Central memory CD8-positive, alpha-beta T cell (primary cell): ENCODE results near the gene ABCB8.

Experiments
- ATAC-seq: fragments of 150-1000 bp; cut with Tn5 transposase; replicated peaks from 2 replicates; pipeline ENCODE4 v1.10.0; 2022; ENCODE audit warnings: mild to moderate bottlenecking, moderate FRiP score, moderate number of reproducible peaks; ENCODE audit not compliant: poor library complexity, severe bottlenecking; ENCODE audit errors: extremely low read depth
- DNase-seq, 2 donors: peaks; one replicate each; pipeline ENCODE4 v3.0.0; 2021; ENCODE audit warnings: low spot score in 2 of 2
- H3K27ac Mint-ChIP-seq: one replicate; pipeline ENCODE4 v1.8.0; 2022; ENCODE audit warnings: low read depth, mild to moderate bottlenecking, moderate library complexity, mixed read lengths
- H3K27me3 Mint-ChIP-seq: one replicate; pipeline ENCODE4 v1.8.0; 2022; ENCODE audit warnings: mixed read lengths
- H3K36me3 Mint-ChIP-seq: one replicate; pipeline ENCODE4 v1.8.0; 2022; ENCODE audit warnings: mild to moderate bottlenecking, moderate library complexity, mixed read lengths; ENCODE audit not compliant: insufficient read depth
- H3K4me1 Mint-ChIP-seq: one replicate; pipeline ENCODE4 v1.8.0; 2022; ENCODE audit warnings: mixed read lengths
- H3K4me3 Mint-ChIP-seq: one replicate; pipeline ENCODE4 v1.8.0; 2022; ENCODE audit warnings: mild to moderate bottlenecking, moderate library complexity, mixed read lengths
- H3K9me3 Mint-ChIP-seq: one replicate; pipeline ENCODE4 v1.8.0; 2022; ENCODE audit warnings: mixed read lengths

ABCB8 gene

DNA sequence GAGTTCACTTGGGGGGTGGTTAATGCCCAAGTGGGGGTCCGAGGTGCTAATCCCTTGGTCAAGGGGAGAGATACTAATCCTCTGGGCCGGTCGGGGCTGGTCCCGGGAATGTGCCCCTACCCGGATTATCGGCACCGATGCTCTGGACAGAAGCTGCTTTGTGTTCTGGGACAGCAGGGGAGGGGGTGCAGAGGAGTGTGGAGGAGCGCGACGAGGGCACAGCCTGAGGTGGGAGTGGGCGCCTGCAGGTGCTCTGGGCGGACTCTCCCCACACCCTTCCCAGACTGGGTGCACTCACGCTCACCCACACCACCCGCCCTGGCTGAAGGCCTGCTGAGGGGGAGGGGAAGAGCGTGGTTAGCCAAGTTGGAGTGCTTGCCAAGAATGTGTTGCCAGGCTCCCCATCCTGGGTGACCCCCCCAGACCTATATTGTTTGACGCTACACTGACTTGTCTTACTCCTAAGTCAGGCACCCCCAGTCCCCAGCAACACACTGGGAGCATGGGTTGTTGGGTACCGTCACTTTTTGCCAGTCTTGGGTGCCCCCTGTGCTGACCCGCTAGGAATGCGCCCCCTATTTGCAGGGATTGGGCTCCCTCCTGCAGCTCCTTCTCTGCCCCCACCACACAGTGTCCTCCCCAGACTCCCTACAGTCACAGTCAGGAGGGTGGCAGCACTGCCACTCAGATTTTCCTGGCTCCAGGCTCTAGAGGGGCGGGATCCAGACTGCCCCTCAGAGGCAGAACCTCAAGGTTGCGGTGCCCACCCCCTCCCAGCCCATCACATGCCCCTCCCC is 32.4 kb downstream of the ABCB8 start:
- DNase-seq (no peak), ATAC-seq (no peak)
- peaks cover 24% of the 10 kb centered on the region for H3K36me3 Mint-ChIP-seq
- peaks cover 34% of the 10 kb centered on the region for H3K4me1 Mint-ChIP-seq
- peak overlapping the region; percentile 16 for H3K27ac Mint-ChIP-seq
- no peaks in the 10 kb centered on the region for H3K27me3 Mint-ChIP-seq
- no peaks in the 10 kb centered on the region for H3K9me3 Mint-ChIP-seq
- peak overlapping the region; percentile 94 for H3K4me3 Mint-ChIP-seq

DNA sequence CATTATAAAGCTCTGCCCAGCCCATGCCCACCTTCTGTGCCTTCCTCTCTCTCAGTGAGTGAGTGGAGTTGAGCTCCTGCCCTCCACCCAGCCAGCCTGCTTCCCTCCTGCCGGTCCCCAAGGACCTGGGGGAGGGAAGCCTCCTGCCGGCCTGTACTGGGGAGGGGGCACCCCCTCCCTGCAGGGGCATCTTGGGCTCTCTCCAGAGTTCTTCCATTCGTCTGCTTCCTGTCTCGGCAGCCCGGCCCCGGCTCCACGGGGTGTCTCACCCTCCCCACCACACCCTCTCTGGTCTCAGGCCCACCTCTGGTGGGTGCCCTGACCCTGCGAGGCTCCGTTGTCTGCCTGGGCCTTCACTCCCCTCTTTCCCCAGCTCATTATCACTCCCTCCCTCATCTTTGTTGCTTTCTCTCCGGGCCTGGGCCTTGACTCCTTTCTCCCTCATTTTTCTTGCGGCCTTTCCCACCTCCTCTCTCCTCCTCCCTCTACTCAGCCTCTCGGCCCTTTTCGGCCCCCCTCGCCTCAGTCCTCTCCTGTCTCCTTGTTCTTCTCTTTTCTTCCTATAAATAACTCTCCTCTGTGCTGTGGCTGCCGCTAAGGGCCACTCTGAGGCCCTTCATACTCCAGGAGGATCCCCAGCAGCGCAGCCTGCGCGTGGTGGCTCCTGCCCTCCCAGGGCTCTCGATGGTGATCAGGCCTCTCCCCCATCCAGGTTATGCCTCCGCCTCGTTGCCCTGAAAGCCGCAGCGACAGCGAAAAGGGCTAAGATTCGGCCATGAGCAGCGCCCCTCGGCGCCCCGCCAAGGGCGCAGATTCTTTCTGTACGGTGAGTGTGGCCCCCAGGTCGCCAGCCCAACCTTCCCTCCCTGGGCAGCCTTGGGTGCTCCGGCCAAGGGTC is 33.2 kb downstream of the ABCB8 start:
- ATAC-seq = no peak
- H3K4me3 Mint-ChIP-seq = peak overlapping the region; percentile 94
- H3K9me3 Mint-ChIP-seq = no peaks in the 10 kb centered on the region
- peaks cover 34% of the 10 kb centered on the region for H3K4me1 Mint-ChIP-seq
- DNase-seq = no peak
- H3K27ac Mint-ChIP-seq = no peak overlapping the region
- peaks cover 26% of the 10 kb centered on the region for H3K36me3 Mint-ChIP-seq
- H3K27me3 Mint-ChIP-seq = no peaks in the 10 kb centered on the region

DNA sequence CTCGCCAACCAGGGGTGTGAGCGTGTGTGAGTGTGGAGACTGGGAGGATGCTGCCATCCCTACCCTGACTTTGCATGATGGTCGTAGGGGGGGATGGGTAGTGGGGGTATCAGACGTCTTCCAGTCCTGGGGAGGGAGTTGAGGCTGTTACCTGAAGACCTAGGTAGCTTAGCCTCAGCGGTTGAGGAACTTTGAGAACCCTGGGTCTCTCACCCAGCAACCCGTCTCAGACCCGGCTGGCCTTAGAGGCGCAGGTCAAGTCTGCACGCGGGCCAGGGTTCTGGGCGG is 33.8 kb downstream of the ABCB8 start:
- peaks cover 29% of the 10 kb centered on the region for H3K36me3 Mint-ChIP-seq
- H3K27ac Mint-ChIP-seq = no peak overlapping the region
- H3K9me3 Mint-ChIP-seq = no peaks in the 10 kb centered on the region
- peaks cover 31% of the 10 kb centered on the region for H3K4me1 Mint-ChIP-seq
- H3K27me3 Mint-ChIP-seq = no peaks in the 10 kb centered on the region
- ATAC-seq (no peak), DNase-seq (no peak)
- peak overlapping the region; percentile 94 for H3K4me3 Mint-ChIP-seq

DNA sequence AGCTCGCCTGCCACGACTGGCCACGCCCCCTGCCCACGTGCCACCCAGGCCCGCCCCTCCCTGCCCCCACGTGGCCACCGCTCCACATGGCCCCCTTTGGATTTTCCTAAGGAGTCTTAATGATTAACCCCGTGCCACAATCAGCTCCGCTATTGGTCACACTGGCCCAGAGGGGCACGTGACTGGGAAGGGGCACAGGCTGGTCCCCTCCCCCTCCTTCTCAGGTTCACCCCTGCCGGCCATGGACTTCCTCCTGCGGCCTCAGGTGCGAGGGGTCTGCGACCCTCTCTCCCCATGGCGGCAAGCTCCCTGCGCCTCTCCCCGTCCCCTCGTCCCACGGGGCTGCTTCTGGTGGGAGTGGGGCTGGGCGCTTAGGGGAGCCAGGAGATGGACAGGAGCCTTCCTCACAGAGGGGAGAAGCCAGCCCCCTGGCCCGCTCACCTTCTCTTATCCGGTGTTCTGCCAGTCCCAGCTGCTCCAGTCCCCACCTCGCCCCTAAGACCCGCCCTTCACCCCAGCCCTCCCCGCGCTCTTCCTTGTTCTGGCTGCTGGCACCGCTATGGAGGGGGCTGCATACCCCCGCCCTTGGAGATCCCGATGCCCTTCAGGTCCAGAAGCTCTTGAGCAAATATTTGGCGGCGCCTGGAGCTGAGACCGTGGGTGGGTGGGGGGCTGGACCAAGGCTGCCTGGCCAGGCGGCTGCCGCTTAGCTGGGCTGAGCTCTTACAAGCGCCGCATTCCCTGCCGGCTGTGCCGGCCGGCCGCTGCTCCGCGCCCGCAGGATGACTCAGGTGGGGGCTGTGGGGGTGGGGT is 34.4 kb downstream of the ABCB8 start:
- no peak overlapping the region for H3K4me3 Mint-ChIP-seq
- ATAC-seq = no peak
- H3K27me3 Mint-ChIP-seq = no peaks in the 10 kb centered on the region
- DNase-seq = no peak
- H3K27ac Mint-ChIP-seq = no peak overlapping the region
- H3K4me1 Mint-ChIP-seq = peaks cover 26% of the 10 kb centered on the region
- peaks cover 28% of the 10 kb centered on the region for H3K36me3 Mint-ChIP-seq
- no peaks in the 10 kb centered on the region for H3K9me3 Mint-ChIP-seq

DNA sequence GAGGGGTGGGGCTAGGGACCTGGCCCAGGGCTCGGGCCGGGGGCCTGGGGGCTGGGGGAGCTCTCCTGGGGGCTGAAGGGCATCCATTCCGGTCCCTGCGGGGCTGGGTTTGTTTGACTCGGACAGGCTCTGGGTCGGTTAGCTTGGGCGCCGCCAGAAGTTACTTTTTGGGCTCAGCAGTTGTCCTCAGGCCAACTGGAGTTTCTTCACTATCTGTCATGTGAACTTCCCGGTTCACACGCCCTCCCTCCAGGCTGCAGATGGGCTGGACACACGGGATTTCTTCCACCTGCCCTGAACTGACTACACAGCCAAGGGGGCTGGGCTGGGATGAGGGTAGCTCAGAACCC is 34.9 kb downstream of the ABCB8 start:
- Mint-ChIP-seq H3K4me1 (peaks cover 24% of the 10 kb centered on the region), H3K9me3 (no peaks in the 10 kb centered on the region), H3K4me3 (no peak overlapping the region), H3K27me3 (no peaks in the 10 kb centered on the region), H3K36me3 (peaks cover 32% of the 10 kb centered on the region), H3K27ac (no peak overlapping the region)
- no peak for DNase-seq
- ATAC-seq = no peak

DNA sequence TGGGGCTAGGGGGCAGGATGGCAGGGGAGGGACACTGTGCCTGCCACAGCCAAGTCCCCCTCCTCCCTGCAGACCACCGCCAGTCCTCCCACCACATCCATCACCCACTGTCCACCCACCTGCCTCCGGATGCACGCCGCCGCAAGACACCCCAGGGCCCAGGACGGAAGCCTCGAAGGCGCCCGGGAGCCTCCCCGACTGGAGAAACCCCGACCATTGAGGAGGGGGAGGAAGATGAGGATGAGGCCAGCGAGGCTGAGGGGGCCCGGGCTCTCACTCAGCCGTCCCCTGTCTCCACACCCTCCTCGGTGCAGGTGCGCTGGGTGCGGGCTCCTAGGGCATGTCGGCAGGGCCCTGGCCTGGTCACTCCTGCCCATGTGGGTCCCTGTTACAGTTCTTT is 36.2 kb downstream of the ABCB8 start:
- Mint-ChIP-seq H3K27ac (no peak overlapping the region), H3K27me3 (no peaks in the 10 kb centered on the region), H3K36me3 (peaks cover 27% of the 10 kb centered on the region), H3K9me3 (no peaks in the 10 kb centered on the region), H3K4me3 (no peak overlapping the region), H3K4me1 (peaks cover 16% of the 10 kb centered on the region)
- no peak for DNase-seq
- ATAC-seq = no peak

DNA sequence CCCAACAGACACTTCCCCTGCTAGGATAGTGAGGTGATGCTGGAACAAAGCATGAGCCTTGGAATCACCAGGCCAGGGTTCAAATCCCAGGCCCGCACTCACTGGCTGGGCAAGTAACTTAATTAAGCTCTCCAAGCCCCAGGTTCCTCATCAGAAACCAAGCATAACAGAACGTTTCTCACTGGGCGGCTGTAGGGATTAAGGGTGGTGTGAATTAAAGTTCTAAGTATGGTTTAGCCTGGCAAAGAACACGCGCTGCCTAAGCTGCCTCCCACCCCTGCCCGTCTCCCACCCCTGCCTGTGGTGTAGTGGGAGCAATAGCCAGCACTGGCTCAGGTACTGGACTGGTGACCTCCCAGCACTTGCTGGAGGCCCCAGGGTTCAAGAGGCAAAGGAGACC is 36.7 kb downstream of the ABCB8 start:
- DNase-seq (no peak), ATAC-seq (no peak)
- Mint-ChIP-seq H3K27me3 (no peaks in the 10 kb centered on the region), H3K4me3 (no peak overlapping the region), H3K27ac (no peak overlapping the region), H3K9me3 (no peaks in the 10 kb centered on the region), H3K4me1 (peaks cover 16% of the 10 kb centered on the region), H3K36me3 (peaks cover 26% of the 10 kb centered on the region)

DNA sequence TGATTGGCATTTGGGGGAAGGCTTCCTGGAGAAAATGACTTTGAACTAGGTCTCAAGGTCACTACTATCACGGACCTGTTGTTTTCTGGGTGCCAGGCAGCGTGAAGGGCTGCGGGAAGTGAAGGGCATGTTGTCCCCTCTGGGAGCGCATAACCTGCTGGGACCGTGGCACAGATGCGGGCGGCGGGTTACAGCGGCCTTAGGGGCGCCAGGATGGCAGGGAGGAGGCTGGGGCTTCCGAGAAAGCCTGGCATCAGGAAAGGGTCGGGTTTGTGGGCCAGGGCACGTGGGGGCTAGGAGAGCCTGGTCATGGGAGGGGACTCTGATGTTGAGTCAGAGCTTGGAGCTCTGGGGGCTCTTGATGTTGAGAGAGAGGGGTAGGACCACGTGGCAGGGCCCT is 37.3 kb downstream of the ABCB8 start:
- H3K27ac Mint-ChIP-seq = no peak overlapping the region
- no peaks in the 10 kb centered on the region for H3K27me3 Mint-ChIP-seq
- DNase-seq = no peak
- no peaks in the 10 kb centered on the region for H3K9me3 Mint-ChIP-seq
- peaks cover 28% of the 10 kb centered on the region for H3K36me3 Mint-ChIP-seq
- peaks cover 16% of the 10 kb centered on the region for H3K4me1 Mint-ChIP-seq
- ATAC-seq = no peak
- H3K4me3 Mint-ChIP-seq = no peak overlapping the region

DNA sequence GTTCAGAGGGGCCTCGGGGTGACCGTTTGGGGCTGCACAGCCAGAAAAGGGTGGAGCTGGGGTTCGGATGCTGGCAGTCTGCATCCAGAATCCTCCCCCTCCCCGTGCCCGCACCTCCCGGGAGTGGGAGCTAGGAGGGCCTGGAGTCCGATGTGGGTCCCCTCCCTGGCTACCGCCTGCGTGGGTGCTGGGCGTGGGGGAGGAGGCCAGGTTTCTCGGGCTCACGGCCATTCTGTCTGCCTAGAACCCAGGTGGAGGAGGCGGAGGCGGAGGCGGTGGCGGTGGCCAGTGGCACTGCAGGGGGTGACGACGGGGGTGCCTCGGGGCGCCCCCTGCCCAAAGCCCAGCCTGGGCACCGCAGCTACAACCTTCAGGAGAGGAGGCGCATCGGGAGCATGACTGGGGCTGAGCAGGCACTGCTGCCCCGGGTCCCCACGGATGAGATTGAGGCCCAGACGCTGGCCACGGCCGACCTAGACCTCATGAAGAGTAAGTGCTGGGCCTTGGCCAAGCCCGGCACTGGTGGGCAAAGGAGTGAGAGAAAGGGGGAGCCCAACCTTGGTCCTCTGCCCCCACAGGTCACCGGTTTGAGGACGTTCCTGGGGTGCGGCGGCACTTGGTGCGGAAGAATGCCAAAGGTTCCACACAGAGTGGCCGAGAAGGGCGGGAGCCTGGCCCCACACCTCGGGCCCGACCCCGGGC is 38.2 kb downstream of the ABCB8 start:
- Mint-ChIP-seq H3K36me3 (peaks cover 28% of the 10 kb centered on the region), H3K27me3 (no peaks in the 10 kb centered on the region), H3K9me3 (no peaks in the 10 kb centered on the region), H3K4me3 (no peak overlapping the region), H3K27ac (no peak overlapping the region), H3K4me1 (peaks cover 7% of the 10 kb centered on the region)
- ATAC-seq = no peak
- no peak for DNase-seq

DNA sequence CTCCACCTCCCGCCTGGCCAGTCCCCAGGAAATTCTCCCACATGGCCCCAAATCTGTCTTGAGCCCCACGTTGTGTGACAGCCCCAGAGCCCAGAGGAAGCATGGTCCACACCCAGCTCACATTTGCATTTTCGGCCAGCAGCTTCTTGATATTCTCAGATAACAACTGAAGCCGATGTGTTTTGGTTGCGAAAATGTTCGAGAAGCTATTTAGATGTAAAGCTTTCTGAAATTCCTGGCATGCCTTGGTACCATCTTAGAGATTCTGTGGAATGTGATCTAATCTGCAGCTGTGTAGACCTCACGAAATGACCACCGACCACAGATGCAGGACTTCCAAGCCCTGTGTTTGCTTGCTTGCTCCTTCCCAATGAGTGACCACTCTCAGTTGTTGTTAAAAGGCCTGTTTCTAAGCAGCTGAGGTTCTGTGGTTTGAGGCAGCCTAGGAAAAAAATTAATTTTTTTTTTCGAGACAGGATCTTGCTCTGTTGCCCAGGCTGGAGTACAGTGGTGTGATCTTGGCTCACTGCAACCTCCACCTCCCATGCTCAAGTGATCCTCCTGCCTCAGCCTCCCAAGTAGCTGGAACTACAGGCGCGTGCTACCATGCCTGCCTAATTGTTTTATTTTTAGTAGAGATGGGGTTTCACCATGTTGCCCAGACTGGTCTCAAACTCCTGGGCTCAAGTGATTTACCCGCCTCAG is 40.0 kb downstream of the ABCB8 start:
- no peaks in the 10 kb centered on the region for H3K4me1 Mint-ChIP-seq

DNA sequence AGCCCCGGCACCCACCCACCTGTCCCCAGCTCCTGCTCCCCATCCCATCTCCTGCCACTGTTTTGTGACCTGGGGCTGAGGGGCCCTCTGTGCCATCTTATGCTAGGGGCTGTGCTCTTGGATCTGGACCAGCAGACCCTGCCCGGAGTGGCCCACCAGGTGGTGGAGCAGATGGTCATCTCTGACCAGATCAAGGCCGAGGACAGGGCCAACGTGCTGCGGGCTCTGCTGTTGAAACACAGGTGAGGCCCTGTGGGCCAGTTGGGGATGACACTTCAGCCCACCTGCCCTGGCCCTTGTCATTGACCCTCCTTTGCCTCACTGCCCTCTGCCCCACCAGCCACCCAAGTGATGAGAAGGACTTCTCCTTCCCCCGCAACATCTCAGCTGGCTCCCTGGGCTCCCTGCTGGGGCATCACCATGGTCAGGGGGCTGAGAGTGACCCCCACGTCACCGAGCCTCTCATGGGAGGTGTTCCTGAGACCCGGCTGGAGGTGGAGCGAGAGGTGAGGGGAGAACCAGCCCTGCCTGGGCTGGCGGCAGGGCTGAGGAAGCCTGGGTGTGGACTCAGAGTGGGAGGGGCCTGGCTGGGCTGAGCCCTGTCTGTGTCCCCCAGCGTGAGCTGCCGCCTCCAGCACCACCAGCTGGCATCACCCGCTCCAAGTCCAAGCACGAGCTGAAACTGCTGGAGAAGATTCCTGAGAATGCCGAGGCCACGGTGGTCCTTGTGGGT is 41.8 kb downstream of the ABCB8 start:
- Mint-ChIP-seq H3K27me3 (no peaks in the 10 kb centered on the region), H3K4me3 (no peak overlapping the region), H3K4me1 (no peaks in the 10 kb centered on the region), H3K9me3 (no peaks in the 10 kb centered on the region), H3K36me3 (peaks cover 36% of the 10 kb centered on the region), H3K27ac (no peak overlapping the region)
- DNase-seq (no peak), ATAC-seq (no peak)

More for the DNA sequence above, 40.0 kb downstream of the ABCB8 start:
- no peak overlapping the region for H3K4me3 Mint-ChIP-seq
- peaks cover 34% of the 10 kb centered on the region for H3K36me3 Mint-ChIP-seq
- ATAC-seq = no peak
- no peaks in the 10 kb centered on the region for H3K9me3 Mint-ChIP-seq
- no peak overlapping the region for H3K27ac Mint-ChIP-seq
- no peak for DNase-seq
- no peaks in the 10 kb centered on the region for H3K27me3 Mint-ChIP-seq
